Muscle of leg (tissue), 9 donors: ENCODE data around the gene PPP1R37. TPM values are rescaled to one million over a fixed set of nuclear protein-coding genes. Genes with fewer than 3 reads are reported as not detected.

Experiments used
- polyA plus RNA-seq, 8 donors: library from polyadenylated mRNA; unstranded; fragments of 120-200 nt; gene quantifications; one replicate each; pipeline versions ENCODE4 v1.2.1 to v1.2.3, GENCODE V29; 2013; ENCODE audit warnings: inconsistent platforms in 1 of 8, low replicate concordance in 1 of 8; ENCODE audit not compliant: insufficient read length in 8 of 8, insufficient read depth in 1 of 8
- total RNA-seq: library from RNA; stranded (reverse); fragments of 120-200 nt; gene quantifications from one replicate; pipeline ENCODE4 v1.2.4, GENCODE V29; 2013

Gene PPP1R37
- total and polyA plus RNA-seq, 9 donors = 19.4 to 29.3 (median 23.0) TPM

Other genes starting within 250 kb of the PPP1R37 start
- 38.4 TPM for gene NECTIN2, start 246.9 kb upstream of the PPP1R37 start, total RNA-seq
- 10 to 100 TPM; 48.7 to 61.8 (median 54.7) TPM for gene NECTIN2, start 246.9 kb upstream of the PPP1R37 start, polyA plus RNA-seq
- 24.3 TPM for gene TOMM40, start 201.9 kb upstream of the PPP1R37 start, total RNA-seq
- gene TOMM40, start 201.9 kb upstream of the PPP1R37 start, polyA plus RNA-seq = 10 to 100 TPM; 35.9 to 41.8 (median 37.0) TPM
- 56.7 TPM for gene APOE, start 187.4 kb upstream of the PPP1R37 start, total RNA-seq
- 10 to 100 TPM; 32.7 to 62.3 (median 43.9) TPM for gene APOE, start 187.4 kb upstream of the PPP1R37 start, polyA plus RNA-seq
- gene APOC1, start 178.6 kb upstream of the PPP1R37 start, total RNA-seq = 25.0 TPM
- 10 to 100 TPM; 13.5 to 25.2 (median 15.7) TPM for gene APOC1, start 178.6 kb upstream of the PPP1R37 start, polyA plus RNA-seq
- gene APOC4, start 150.9 kb upstream of the PPP1R37 start, total RNA-seq = not detected
- not detected for gene APOC4, start 150.9 kb upstream of the PPP1R37 start, polyA plus RNA-seq
- 0.44 TPM for gene APOC2, start 147.1 kb upstream of the PPP1R37 start, total RNA-seq
- gene APOC2, start 147.1 kb upstream of the PPP1R37 start, polyA plus RNA-seq = 1 to 10 TPM in 3 of 8 donors, under 1 TPM in 2, not detected in 3; 0.33 to 8.8 (median 4.5) TPM
- gene CLPTM1, start 137.8 kb upstream of the PPP1R37 start, total RNA-seq = 18.7 TPM
- 10 to 100 TPM; 45.7 to 64.6 (median 57.2) TPM for gene CLPTM1, start 137.8 kb upstream of the PPP1R37 start, polyA plus RNA-seq
- 2.0 TPM for gene RELB, start 91.7 kb upstream of the PPP1R37 start, total RNA-seq
- 1 to 10 TPM; 3.8 to 6.0 (median 5.3) TPM for gene RELB, start 91.7 kb upstream of the PPP1R37 start, polyA plus RNA-seq
- gene CLASRP, start 54.1 kb upstream of the PPP1R37 start, total RNA-seq = 22.8 TPM
- 10 to 100 TPM; 38.2 to 56.2 (median 45.6) TPM for gene CLASRP, start 54.1 kb upstream of the PPP1R37 start, polyA plus RNA-seq
- 0.13 TPM for gene ZNF296, start 16.7 kb upstream of the PPP1R37 start, total RNA-seq
- gene ZNF296, start 16.7 kb upstream of the PPP1R37 start, polyA plus RNA-seq = 1 to 10 TPM in 3 of 8 donors, under 1 TPM in 5; 0.29 to 1.5 (median 0.80) TPM
- gene GEMIN7, start 13.9 kb upstream of the PPP1R37 start, total RNA-seq = 13.8 TPM
- gene GEMIN7, start 13.9 kb upstream of the PPP1R37 start, polyA plus RNA-seq = 10 to 100 TPM; 19.9 to 25.3 (median 21.8) TPM
- gene NKPD1, start 67.8 kb downstream of the PPP1R37 start, total RNA-seq = 0.13 TPM
- gene NKPD1, start 67.8 kb downstream of the PPP1R37 start, polyA plus RNA-seq = under 1 TPM; 0.12 to 0.38 (median 0.17) TPM
- gene TRAPPC6A, start 85.1 kb downstream of the PPP1R37 start, total RNA-seq = 18.4 TPM
- 10 to 100 TPM; 18.4 to 31.6 (median 25.1) TPM for gene TRAPPC6A, start 85.1 kb downstream of the PPP1R37 start, polyA plus RNA-seq
- 1.8 TPM for gene BLOC1S3, start 85.6 kb downstream of the PPP1R37 start, total RNA-seq
- gene BLOC1S3, start 85.6 kb downstream of the PPP1R37 start, polyA plus RNA-seq = 1 to 10 TPM; 5.2 to 8.4 (median 7.3) TPM
- gene EXOC3L2, start 152.2 kb downstream of the PPP1R37 start, total RNA-seq = 1.9 TPM
- 1 to 10 TPM in 7 of 8 donors, under 1 TPM in 1; 0.93 to 2.0 (median 1.6) TPM for gene EXOC3L2, start 152.2 kb downstream of the PPP1R37 start, polyA plus RNA-seq
- gene MARK4, start 158.1 kb downstream of the PPP1R37 start, total RNA-seq = 11.1 TPM
- 10 to 100 TPM; 29.0 to 38.9 (median 35.8) TPM for gene MARK4, start 158.1 kb downstream of the PPP1R37 start, polyA plus RNA-seq
- gene CKM, start 229.7 kb downstream of the PPP1R37 start, total RNA-seq = 2,005 TPM
- 1,000 to 10,000 TPM; 1,629 to 3,729 (median 3,028) TPM for gene CKM, start 229.7 kb downstream of the PPP1R37 start, polyA plus RNA-seq
- 0.09 TPM for gene KLC3, start 247.6 kb downstream of the PPP1R37 start, total RNA-seq
- 1 to 10 TPM in 1 of 8 donors, under 1 TPM in 6, not detected in 1; 0.14 to 5.9 (median 0.28) TPM for gene KLC3, start 247.6 kb downstream of the PPP1R37 start, polyA plus RNA-seq